ENCODE measurements around the gene SLC18A2.

DNA sequence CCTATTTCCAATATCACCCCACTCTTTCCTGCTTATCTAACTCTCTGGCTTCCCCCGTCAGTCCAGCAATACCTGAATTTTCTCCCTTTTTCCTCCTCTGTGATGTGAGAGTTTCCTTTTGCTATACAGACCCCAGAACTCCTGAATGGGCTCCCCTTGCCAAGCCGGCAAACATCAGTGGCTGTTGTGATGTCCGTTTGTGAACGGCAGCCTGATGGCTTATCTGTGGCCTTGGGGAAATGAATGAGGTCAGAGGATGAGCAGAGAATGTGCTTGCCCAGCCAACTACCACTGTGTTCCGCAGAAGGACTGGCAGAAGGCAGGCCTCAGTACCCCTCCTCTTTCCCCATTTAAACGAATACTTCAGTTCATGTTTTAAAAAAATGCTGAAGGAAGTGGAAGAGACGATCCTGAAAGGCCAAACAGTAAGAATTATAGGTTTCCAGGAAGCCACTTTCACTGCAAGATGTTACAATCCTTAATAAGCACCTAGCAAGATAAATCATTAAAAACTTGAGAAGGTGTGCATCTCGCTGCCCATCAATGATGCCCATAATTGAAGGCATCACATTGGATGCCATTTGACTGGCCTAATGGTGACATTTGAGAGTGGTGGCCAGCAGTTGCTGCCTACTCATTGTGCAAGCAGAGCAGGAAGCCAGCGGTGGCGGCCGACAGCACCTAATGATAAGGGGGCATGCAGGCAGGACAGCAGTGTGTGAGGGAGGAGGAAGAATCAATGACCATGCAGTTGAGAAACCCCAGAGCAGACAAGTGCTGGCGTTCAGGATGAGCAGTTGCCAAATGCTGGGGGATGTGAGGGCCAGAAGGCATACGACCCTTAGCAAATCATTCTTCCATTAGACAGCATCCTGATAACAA lies 31.5 kb downstream of the SLC18A2 start:
- TF ChIP-seq YY1 (IDR thresholded peaks at IDR 0.05; ENCODE audit: insufficient read depth, insufficient read length) (no peak), ZNF274 (IDR thresholded peaks at IDR 0.05; ENCODE audit: low read depth, low read length) (no peak)
